Measurements from ENCODE around the gene TAF15.

The TAF15 gene

GRCh38 chr17:35819455-35819854 lies 10.2 kb downstream of the TAF15 start:
- peaks cover 92% of the 10 kb centered on the region for H3K79me2 ChIP-seq (ENCODE audit: control insufficient read depth, low read length)

DNA sequence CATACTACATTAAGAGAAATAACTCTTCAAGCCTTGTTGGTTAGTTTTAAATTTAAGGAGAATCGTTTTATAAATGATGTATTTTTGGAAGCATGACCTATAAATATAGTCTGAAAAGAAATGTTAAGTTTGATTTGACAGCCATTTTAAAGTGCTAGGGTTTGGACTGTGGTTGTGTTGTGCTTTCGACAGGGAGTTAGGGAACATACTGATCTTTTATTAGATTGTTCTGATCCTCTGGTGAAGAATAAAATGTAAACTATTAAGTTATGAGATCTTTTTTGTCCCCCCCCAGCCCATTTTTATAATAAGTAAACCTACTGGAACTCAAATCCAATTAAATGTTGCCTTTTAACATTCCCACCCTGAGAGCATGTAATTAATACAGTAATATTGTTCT lies 12.0 kb downstream of the TAF15 start:
- no peaks in the 10 kb centered on the region for H3K4me1 ChIP-seq (ENCODE audit: control insufficient read depth, low read length)
- TF ChIP-seq, protein P1, sequence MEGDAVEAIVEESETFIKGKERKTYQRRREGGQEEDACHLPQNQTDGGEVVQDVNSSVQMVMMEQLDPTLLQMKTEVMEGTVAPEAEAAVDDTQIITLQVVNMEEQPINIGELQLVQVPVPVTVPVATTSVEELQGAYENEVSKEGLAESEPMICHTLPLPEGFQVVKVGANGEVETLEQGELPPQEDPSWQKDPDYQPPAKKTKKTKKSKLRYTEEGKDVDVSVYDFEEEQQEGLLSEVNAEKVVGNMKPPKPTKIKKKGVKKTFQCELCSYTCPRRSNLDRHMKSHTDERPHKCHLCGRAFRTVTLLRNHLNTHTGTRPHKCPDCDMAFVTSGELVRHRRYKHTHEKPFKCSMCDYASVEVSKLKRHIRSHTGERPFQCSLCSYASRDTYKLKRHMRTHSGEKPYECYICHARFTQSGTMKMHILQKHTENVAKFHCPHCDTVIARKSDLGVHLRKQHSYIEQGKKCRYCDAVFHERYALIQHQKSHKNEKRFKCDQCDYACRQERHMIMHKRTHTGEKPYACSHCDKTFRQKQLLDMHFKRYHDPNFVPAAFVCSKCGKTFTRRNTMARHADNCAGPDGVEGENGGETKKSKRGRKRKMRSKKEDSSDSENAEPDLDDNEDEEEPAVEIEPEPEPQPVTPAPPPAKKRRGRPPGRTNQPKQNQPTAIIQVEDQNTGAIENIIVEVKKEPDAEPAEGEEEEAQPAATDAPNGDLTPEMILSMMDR (IDR thresholded peaks at IDR 0.05; ENCODE audit: low read depth, low read length, poor library complexity, severe bottlenecking), result no peak
- no peak for TF ChIP-seq EZH2phosphoT487 (IDR thresholded peaks at IDR 0.05; ENCODE audit: borderline replicate concordance, low read length)
- peaks cover 98% of the 10 kb centered on the region for H3K36me3 ChIP-seq (ENCODE audit: control insufficient read depth, low read length)
- no peaks in the 10 kb centered on the region for H3K27me3 ChIP-seq (ENCODE audit: control insufficient read depth, low read length)
- no peak overlapping the region for H3K4me3 ChIP-seq (ENCODE audit: low read length)
- peaks cover 14% of the 10 kb centered on the region; the same call in 1 of the 2 replicates for H3F3A ChIP-seq (ENCODE audit: control insufficient read depth, insufficient read depth)
- peaks cover 86% of the 10 kb centered on the region for H3K79me2 ChIP-seq (ENCODE audit: control insufficient read depth, low read length)
- peaks cover 14% of the 10 kb centered on the region; the same call in 1 of the 2 replicates for H4K20me1 ChIP-seq (ENCODE audit: control insufficient read depth, insufficient read depth, low read depth, low read length)
- H3K27ac ChIP-seq (ENCODE audit: low read depth, low read length), result no peak overlapping the region
- no peaks in the 10 kb centered on the region for H3K9me2 ChIP-seq (replicated peaks; ENCODE audit: control insufficient read depth, low read length)
- no peak overlapping the region for H3K4me2 ChIP-seq (ENCODE audit: low read length)
- no peaks in the 10 kb centered on the region for H3K9me3 ChIP-seq (ENCODE audit: control insufficient read depth, insufficient read depth, low read length)

More at GRCh38 chr17:35819455-35819854, 10.2 kb downstream of the TAF15 start:
- H3K9me3 ChIP-seq (ENCODE audit: control insufficient read depth, insufficient read depth, low read length), result no peaks in the 10 kb centered on the region
- H3K27ac ChIP-seq (ENCODE audit: low read depth, low read length), result no peak overlapping the region
- H3K4me2 ChIP-seq (ENCODE audit: low read length), result no peak overlapping the region
- no peaks in the 10 kb centered on the region for H3K9me2 ChIP-seq (replicated peaks; ENCODE audit: control insufficient read depth, low read length)
- H3K4me3 ChIP-seq (ENCODE audit: low read length), result no peak overlapping the region
- H3F3A ChIP-seq (ENCODE audit: control insufficient read depth, insufficient read depth), result peaks cover 20% of the 10 kb centered on the region
- TF ChIP-seq, protein P1 (IDR thresholded peaks at IDR 0.05; ENCODE audit: low read depth, low read length, poor library complexity, severe bottlenecking), result no peak
- no peak for TF ChIP-seq EZH2phosphoT487 (IDR thresholded peaks at IDR 0.05; ENCODE audit: borderline replicate concordance, low read length)
- peaks cover 99% of the 10 kb centered on the region for H3K36me3 ChIP-seq (ENCODE audit: control insufficient read depth, low read length)
- no peaks in the 10 kb centered on the region for H3K27me3 ChIP-seq (ENCODE audit: control insufficient read depth, low read length)
- peaks cover 26% of the 10 kb centered on the region; the same call in 1 of the 2 replicates for H4K20me1 ChIP-seq (ENCODE audit: control insufficient read depth, insufficient read depth, low read depth, low read length)
- no peaks in the 10 kb centered on the region for H3K4me1 ChIP-seq (ENCODE audit: control insufficient read depth, low read length)

DNA sequence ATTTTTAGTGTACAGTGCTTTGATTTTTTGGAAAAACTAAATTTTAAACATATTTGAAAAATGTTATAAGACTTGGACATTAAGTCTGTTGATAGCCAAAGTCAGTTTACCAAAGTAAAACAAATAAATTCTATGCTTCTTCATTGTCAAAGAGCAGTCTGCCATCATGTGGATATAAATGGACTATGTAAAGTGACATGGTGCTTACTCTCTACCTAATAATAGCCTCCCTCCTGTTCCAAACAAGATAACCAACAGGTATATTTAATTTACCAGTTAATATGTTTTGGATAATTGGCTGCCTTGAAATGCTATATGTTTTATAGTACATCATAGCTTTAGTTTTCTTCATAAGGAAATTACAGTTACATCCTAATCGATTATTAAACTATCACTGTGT lies 15.9 kb downstream of the TAF15 start:
- TF ChIP-seq EZH2phosphoT487 (IDR thresholded peaks at IDR 0.05; ENCODE audit: borderline replicate concordance, low read length), result no peak
- TF ChIP-seq, protein P1 (IDR thresholded peaks at IDR 0.05; ENCODE audit: low read depth, low read length, poor library complexity, severe bottlenecking), result no peak
- H3F3A ChIP-seq (ENCODE audit: control insufficient read depth, insufficient read depth), result 0 out of 2 replicates have a peak, but pooled peaks cover 13% of the 10 kb centered on the region
- no peak overlapping the region for H3K4me2 ChIP-seq (ENCODE audit: low read length)
- no peaks in the 10 kb centered on the region for H3K27me3 ChIP-seq (ENCODE audit: control insufficient read depth, low read length)
- H3K9me3 ChIP-seq (ENCODE audit: control insufficient read depth, insufficient read depth, low read length), result no peaks in the 10 kb centered on the region
- H4K20me1 ChIP-seq (ENCODE audit: control insufficient read depth, insufficient read depth, low read depth, low read length), result peaks cover 7% of the 10 kb centered on the region; the same call in 1 of the 2 replicates
- no peaks in the 10 kb centered on the region for H3K4me1 ChIP-seq (ENCODE audit: control insufficient read depth, low read length)
- no peaks in the 10 kb centered on the region for H3K9me2 ChIP-seq (replicated peaks; ENCODE audit: control insufficient read depth, low read length)
- H3K36me3 ChIP-seq (ENCODE audit: control insufficient read depth, low read length), result peaks cover 91% of the 10 kb centered on the region
- peaks cover 50% of the 10 kb centered on the region for H3K79me2 ChIP-seq (ENCODE audit: control insufficient read depth, low read length)
- H3K27ac ChIP-seq (ENCODE audit: low read depth, low read length), result no peak overlapping the region
- H3K4me3 ChIP-seq (ENCODE audit: low read length), result no peak overlapping the region
